Measurements from ENCODE around the gene IQSEC3.

DNA sequence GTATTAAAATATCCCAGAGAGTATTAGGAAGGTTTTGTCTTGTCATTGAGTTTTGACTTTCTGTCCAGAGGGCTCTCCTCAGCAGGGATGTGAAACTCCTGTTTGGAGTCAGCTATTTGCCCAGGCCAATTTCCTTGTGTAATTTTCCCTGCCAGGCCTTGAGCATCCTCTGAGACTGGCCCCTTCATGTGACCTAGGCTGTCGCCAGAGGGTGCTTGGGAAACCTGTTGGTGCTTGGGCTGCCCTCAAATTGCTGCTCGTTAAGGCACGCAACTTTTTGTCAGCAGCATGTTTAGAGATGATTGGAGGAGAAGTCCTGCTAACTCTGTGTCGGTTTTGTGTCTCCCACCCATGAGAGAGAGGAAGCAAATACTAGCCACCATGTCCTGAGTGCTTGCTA lies 39.1 kb downstream of the IQSEC3 start:
- TF ChIP-seq FOXK2 (IDR thresholded peaks at IDR 0.05) (no peak), L3MBTL2 (conservative IDR thresholded peaks at IDR 0.05) (no peak), SUZ12 (IDR thresholded peaks at IDR 0.05) (no peak), FOXM1 (IDR thresholded peaks at IDR 0.05; ENCODE audit: borderline replicate concordance) (no peak), ELF4 (IDR thresholded peaks at IDR 0.05) (no peak), TARDBP (IDR thresholded peaks at IDR 0.05) (no peak), SP1 (IDR thresholded peaks at IDR 0.05) (no peak)
- TF ChIP-seq, protein P1, sequence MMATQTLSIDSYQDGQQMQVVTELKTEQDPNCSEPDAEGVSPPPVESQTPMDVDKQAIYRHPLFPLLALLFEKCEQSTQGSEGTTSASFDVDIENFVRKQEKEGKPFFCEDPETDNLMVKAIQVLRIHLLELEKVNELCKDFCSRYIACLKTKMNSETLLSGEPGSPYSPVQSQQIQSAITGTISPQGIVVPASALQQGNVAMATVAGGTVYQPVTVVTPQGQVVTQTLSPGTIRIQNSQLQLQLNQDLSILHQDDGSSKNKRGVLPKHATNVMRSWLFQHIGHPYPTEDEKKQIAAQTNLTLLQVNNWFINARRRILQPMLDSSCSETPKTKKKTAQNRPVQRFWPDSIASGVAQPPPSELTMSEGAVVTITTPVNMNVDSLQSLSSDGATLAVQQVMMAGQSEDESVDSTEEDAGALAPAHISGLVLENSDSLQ (IDR thresholded peaks at IDR 0.05) = no peak
